IPS-20b (cell line): Measurements from ENCODE around the gene BEAN1.

Experiments
- H3K27ac ChIP-seq: one replicate; pipeline ENCODE4 v1.5.1; 2013; ENCODE audit warnings: low read length
- H3K27me3 ChIP-seq: 2 replicates; pipeline ENCODE4 v1.6.1; 2013; ENCODE audit warnings: mild to moderate bottlenecking, low read length, inconsistent platforms; ENCODE audit not compliant: insufficient read depth
- H3K36me3 ChIP-seq: 2 replicates; pipeline ENCODE4 v1.6.1; 2013; ENCODE audit warnings: low read depth, mild to moderate bottlenecking, inconsistent platforms, low read length, moderate library complexity; ENCODE audit not compliant: insufficient read depth
- H3K4me1 ChIP-seq: 2 replicates; pipeline ENCODE4 v1.6.1; 2013; ENCODE audit warnings: mild to moderate bottlenecking, control low read depth, inconsistent platforms, low read length, moderate library complexity; ENCODE audit not compliant: insufficient read depth
- H3K4me3 ChIP-seq: 2 replicates; pipeline ENCODE4 v1.5.1; 2013; ENCODE audit warnings: mild to moderate bottlenecking, low read length, inconsistent platforms
- H3K9ac ChIP-seq: 2 replicates; pipeline ENCODE4 v1.6.1; 2013; ENCODE audit warnings: low read depth, mild to moderate bottlenecking, inconsistent platforms, low read length, moderate library complexity
- H3K9me3 ChIP-seq: 2 replicates; pipeline ENCODE4 v1.6.1; 2013; ENCODE audit warnings: mild to moderate bottlenecking, low read depth, low read length, inconsistent platforms; ENCODE audit not compliant: insufficient read depth

BEAN1 gene

GRCh38 chr16:66476328-66477027 lies 49.4 kb downstream of the BEAN1 start:
- H3K9ac ChIP-seq = no peak overlapping the region
- H3K27me3 ChIP-seq = no peaks in the 10 kb centered on the region
- no peaks in the 10 kb centered on the region for H3K4me1 ChIP-seq
- no peaks in the 10 kb centered on the region for H3K36me3 ChIP-seq
- no peak overlapping the region for H3K4me3 ChIP-seq
- H3K27ac ChIP-seq = no peak overlapping the region
- no peaks in the 10 kb centered on the region for H3K9me3 ChIP-seq

- Histone ChIP-seq H3K27me3 (no peaks in the 10 kb centered on the region), H3K4me1 (no peaks in the 10 kb centered on the region), H3K36me3 (no peaks in the 10 kb centered on the region), H3K9ac (no peak overlapping the region), H3K9me3 (no peaks in the 10 kb centered on the region), H3K27ac (no peak overlapping the region), H3K4me3 (no peak overlapping the region)
Measured at GRCh38 chr16:66477028-66477515, 50.0 kb downstream of the BEAN1 start.

GRCh38 chr16:66478733-66479511 lies 51.8 kb downstream of the BEAN1 start:
- H3K4me1 ChIP-seq = no peaks in the 10 kb centered on the region; the same call in 1 of the 2 replicates
- no peaks in the 10 kb centered on the region for H3K36me3 ChIP-seq
- no peak overlapping the region for H3K9ac ChIP-seq
- H3K27ac ChIP-seq = no peak overlapping the region
- H3K27me3 ChIP-seq = no peaks in the 10 kb centered on the region
- H3K4me3 ChIP-seq = no peak overlapping the region
- H3K9me3 ChIP-seq = no peaks in the 10 kb centered on the region

GRCh38 chr16:66479661-66480264 lies 52.7 kb downstream of the BEAN1 start:
- Histone ChIP-seq H3K9ac (no peak overlapping the region), H3K4me3 (no peak overlapping the region), H3K27ac (no peak overlapping the region), H3K9me3 (no peaks in the 10 kb centered on the region), H3K36me3 (no peaks in the 10 kb centered on the region), H3K27me3 (no peaks in the 10 kb centered on the region), H3K4me1 (no peaks in the 10 kb centered on the region; the same call in 1 of the 2 replicates)

GRCh38 chr16:66480265-66481080 lies 53.4 kb downstream of the BEAN1 start:
- H3K27ac ChIP-seq = no peak overlapping the region
- H3K4me1 ChIP-seq = no peaks in the 10 kb centered on the region; the same call in 1 of the 2 replicates
- H3K27me3 ChIP-seq = no peaks in the 10 kb centered on the region
- H3K36me3 ChIP-seq = no peaks in the 10 kb centered on the region
- no peaks in the 10 kb centered on the region for H3K9me3 ChIP-seq
- H3K9ac ChIP-seq = no peak overlapping the region
- no peak overlapping the region for H3K4me3 ChIP-seq

DNA sequence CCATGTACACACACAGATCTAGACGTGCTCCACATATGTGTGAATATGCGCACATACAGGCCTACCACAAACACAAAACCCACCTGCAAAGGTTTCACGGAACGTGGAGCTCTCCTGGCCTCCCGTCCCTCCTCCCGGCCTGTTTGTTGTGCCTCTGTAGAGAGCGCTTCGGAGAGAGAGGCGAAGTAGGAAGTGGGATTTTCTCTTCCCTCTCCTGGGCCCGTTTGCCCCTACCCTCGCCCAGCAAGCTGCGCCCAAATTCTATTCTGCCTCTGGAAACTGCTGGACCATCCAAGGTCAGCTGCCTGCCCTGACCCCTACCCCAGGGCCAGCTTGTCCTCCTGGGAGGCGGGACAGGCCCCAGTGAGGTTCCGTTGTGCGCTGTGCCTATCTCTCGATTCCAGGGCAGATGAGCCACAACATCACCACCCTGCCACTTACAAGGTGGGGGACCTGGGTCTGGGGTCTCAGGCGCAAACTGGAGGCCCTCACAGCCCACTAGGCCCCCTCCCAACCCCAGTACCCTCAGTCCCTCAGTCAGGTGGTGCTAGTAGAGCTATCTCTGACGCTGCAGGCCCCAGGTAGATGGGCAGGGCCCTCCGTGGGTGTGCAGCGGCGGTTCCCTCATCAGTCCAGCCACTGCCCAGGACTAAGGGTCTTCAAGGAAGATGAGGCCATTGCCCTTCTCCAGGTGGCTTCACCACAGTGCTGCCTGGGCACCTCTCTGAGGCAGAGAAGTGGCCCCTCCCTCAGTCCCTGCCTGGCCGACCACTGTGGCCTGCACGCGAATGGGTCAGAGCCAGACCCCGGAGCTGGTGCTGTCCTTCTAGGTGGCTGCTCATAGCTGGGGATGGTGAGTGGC lies 54.2 kb downstream of the BEAN1 start:
- Histone ChIP-seq H3K4me3 (no peak overlapping the region), H3K27me3 (no peaks in the 10 kb centered on the region), H3K4me1 (no peaks in the 10 kb centered on the region; the same call in 1 of the 2 replicates), H3K9ac (no peak overlapping the region), H3K27ac (no peak overlapping the region), H3K9me3 (no peaks in the 10 kb centered on the region), H3K36me3 (no peaks in the 10 kb centered on the region)

DNA sequence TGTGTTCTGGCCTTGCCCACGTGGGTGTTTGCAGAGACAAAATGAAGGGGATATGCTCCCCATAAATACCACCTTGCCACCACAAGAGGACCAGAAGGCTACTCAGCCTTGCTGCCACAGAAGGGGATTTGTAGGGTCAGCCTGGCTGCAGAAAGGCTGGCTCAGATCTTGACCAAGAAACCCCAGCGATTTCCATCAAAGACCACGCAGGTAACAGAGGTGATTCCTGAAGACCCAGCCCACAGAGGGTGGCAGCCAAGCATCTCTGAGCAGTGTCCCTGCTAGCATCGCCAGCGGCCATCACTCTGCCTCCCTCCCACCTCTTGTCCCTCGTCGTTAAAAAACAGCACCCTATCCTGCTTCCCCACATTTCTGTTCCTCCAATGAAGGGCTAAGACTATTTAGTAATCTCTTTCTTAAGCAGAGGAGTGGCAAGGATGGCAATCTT lies 54.9 kb downstream of the BEAN1 start:
- no peak overlapping the region for H3K27ac ChIP-seq
- no peaks in the 10 kb centered on the region; the same call in 1 of the 2 replicates for H3K4me1 ChIP-seq
- no peaks in the 10 kb centered on the region for H3K9me3 ChIP-seq
- no peak overlapping the region for H3K9ac ChIP-seq
- no peak overlapping the region for H3K4me3 ChIP-seq
- no peaks in the 10 kb centered on the region for H3K36me3 ChIP-seq
- H3K27me3 ChIP-seq = no peaks in the 10 kb centered on the region

DNA sequence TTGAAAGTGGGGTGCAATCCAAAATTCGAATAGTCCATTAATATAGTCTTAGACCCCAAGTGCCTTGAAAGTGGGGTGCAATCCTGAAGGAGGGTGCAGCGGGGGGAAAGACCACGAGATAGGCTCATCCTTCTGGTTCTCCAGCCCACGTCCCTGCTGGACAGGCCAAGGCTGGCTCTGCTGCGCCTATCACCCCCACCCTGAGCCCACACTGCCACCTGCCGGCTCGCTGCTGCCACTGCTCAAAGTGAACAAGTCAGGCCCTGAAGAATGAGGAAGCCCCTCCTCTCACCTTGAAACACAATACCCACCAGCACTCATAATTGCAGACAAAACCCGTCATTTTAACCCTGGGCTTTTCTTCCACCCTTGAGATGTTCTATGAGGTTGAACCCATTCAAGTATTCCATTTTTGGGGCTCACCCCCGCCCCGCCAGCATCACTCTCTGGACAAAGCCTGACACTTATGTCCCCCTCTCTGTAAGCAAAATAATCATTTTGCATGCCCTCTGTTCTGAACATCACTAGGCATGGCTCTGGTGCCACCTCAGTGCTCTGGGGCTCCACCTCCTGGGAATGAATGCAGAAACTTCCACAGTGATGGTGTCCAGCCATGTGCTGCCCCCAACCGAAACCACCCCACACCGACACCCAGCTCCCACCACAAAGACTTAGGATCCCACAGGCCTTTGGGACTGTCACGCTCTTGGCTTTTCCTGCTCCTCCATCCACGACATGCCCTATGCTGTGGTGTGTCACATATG lies 56.8 kb downstream of the BEAN1 start:
- Histone ChIP-seq H3K9me3 (no peaks in the 10 kb centered on the region), H3K27ac (no peak overlapping the region), H3K4me3 (no peak overlapping the region), H3K4me1 (no peaks in the 10 kb centered on the region; the same call in 1 of the 2 replicates), H3K9ac (no peak overlapping the region), H3K36me3 (no peaks in the 10 kb centered on the region), H3K27me3 (no peaks in the 10 kb centered on the region)

GRCh38 chr16:66484453-66485213 lies 57.5 kb downstream of the BEAN1 start:
- H3K27ac ChIP-seq = no peak overlapping the region
- H3K36me3 ChIP-seq = no peaks in the 10 kb centered on the region
- no peaks in the 10 kb centered on the region; the same call in 1 of the 2 replicates for H3K4me1 ChIP-seq
- no peaks in the 10 kb centered on the region for H3K27me3 ChIP-seq
- no peaks in the 10 kb centered on the region for H3K9me3 ChIP-seq
- no peak overlapping the region for H3K4me3 ChIP-seq
- no peak overlapping the region for H3K9ac ChIP-seq
